Umbilical cord (tissue), 2 donors: Measurements from ENCODE around the gene ACACA. TPM values are rescaled to one million over a fixed set of nuclear protein-coding genes. Genes with fewer than 3 reads are reported as not detected.
A peak's percentile ranks its signal among the peaks of the same experiment; 100 is the strongest.
"Not testable (repeated sequence)": the region's sequence is repeated elsewhere in the genome, so short reads cannot be mapped to it uniquely, and the experiment has no call there.

Source experiments
- DNase-seq: peaks from one replicate; pipeline ENCODE4 v3.0.0-alpha.2; 2015; ENCODE audit warnings: low spot score
- total RNA-seq: library from RNA; depleted of rRNA; stranded (reverse); fragments of >200 nt; gene quantifications from one replicate; pipeline ENCODE4 v1.2.3, GENCODE V29; 2014; ENCODE audit warnings: low replicate concordance; ENCODE audit not compliant: insufficient read depth

ACACA gene
- total RNA-seq: 16.1 TPM

- DNase-seq: peak; percentile 87
These were observed at the start of gene ACACA, which contains the start of gene TADA2A for GRCh38 chr17:37406635-37407461. ACACA (minus strand) TSS chr17:37406836; CDS start chr17:37406299, 537 bp downstream. TADA2A (plus strand) TSS chr17:37406886; CDS start chr17:37411366, 4,480 bp downstream.

DNA sequence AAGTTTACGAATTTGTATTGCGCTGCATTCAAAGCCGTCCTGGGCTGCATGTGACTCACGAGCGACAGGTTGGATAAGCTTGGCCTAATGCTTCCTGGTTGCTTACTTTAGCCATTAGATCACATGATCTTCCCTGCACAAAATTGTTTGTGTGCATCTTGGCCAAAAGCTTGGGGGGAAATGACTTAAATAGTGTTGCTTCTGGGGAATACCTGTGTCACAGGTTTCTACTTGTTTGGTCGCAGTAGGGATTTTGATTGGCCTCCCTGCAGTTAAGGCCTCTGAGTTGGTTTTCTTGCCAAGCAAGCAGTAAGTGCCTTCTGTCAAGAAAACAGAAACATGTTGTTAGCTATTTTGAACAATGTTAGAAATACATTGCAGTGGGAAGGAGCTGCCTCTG, 43.5 kb upstream of the ACACA start:
- DNase-seq: peak; percentile 74

DNA sequence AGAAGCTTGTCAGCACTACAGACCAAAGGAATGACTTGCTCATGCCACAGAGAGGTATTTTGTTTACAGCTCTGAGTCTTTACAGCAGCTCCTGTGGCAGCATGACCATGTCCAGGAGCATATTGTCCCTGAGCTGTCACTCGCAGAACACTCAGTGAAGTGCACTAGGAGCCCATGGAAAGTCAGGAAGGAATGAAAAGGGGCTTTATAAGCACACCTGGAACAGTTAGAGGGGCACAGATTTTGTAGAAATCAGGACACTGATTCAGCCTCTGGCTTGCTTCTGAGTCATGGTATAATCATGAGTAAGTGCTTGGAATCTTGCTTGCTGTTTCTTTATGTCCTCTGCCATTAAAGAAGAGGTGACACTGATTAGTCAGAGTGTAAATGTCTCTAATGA, 41.0 kb upstream of the ACACA start:
- no peak for DNase-seq

- no peak for DNase-seq
These were observed 39.4 kb upstream of the ACACA start for GRCh38 chr17:37446027-37446426.

DNA sequence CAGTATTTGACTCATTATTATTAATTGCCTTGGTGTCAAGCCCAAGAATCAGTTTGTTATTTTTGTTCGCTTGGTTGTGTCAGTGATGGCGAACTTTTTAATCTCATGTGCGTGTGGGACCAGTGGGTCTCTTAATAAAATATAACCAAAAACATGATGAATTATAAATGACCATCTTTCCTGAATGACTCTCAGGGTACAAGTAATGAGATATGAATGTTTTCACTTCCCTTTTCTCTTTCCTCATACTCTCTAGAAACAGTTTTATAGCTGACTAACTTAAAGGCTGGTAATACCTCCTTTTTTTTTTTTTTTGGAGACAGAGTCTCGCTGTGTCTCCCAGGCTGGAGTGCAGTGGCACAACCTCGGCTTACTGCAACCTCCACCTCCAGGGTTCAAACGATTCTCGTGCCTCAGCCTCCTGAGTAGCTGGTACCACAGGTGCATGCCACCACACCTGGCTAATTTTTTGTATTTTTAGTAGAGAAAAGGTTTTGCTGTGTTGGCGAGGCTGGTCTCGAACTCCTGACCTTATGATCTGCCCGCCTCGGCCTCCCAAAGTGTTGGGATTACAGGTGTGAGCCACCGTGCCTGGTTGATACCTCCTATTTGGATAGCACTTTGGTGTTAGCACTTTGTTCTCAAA, 34.9 kb upstream of the ACACA start:
- DNase-seq: not testable (repeated sequence)

DNA sequence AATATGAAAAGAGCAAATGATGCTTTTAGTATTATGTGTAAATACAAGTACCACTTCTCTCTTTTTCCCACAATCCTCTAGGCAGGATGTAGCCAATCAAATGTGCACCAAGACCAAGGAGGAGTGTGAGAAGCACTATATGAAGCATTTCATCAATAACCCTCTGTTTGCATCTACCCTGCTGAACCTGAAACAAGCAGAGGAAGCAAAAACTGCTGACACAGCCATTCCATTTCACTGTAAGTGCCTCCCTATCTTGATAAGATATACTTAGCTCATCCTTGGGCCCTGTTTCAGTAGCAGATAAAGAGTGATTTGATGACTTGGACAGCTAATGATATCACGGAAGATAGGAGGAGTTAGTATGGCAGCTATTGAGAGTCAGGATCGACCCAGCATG, 33.8 kb upstream of the ACACA start:
- no peak for DNase-seq

DNA sequence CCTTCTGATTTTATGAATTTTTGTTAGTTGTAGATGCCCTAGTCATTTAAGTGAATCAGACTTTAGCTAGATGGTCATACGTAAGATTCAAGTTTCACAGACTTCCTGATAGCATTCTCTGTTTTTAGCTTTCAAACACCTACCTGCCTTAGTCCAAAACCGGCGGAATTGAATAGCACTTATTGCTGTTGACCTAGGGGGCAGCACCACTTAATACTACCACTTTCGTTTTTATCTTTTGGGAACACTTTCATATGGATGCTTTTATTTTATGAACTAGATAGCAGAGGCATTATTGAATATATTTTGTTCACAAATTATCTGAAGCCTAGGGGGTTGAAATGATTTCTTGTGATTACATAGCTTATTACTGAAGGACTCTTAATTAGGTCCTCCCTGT, 31.5 kb upstream of the ACACA start:
- DNase-seq: no peak

- DNase-seq: no peak
These were observed 26.0 kb upstream of the ACACA start for GRCh38 chr17:37432671-37433070.

DNA sequence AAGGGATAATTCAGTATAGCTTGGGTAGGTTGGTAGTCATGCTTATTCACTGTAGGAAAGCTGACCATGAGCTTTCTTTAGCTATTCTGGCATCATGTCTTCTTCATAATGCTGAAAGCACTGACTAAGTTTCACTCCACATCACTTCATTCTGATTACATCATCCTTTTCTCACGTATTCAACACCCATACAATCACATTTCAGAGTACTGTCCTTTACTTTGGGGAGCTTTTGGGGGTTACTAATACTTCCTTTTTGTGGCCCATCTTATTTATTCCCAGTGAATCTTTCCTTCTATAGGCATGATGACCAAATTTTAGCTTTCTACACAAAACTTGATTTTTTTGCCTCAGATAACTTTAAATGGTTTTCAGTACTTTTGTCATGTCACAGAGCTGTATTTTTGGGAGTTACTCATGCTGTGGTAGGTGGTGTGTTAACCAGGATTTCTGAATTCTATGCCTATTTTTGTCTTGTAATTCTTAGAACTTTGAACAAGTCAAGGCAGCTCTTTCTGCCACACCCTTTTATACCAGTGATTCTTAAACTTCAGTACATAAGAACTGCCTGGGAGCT, 23.5 kb upstream of the ACACA start:
- peak; percentile 14 for DNase-seq

DNA sequence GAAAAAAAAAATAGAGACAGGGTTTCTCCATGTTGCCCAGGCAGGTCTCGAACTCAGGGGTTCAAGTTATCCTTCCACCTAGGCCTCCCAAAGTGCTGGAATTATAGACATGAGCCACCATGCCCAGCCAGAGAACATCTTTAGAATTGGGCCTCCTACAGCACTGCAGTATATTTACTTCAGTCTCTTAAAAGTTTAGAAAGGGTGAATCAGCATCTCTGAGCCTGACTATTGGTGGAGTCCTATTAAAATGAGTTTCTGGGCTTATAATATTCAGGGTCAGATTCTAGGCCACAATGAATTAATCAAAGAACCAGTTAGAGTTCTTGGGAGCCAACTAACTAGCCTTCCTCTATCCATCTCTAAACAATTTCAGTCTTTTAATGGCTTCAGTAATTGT, 22.8 kb upstream of the ACACA start:
- no peak for DNase-seq

- no peak for DNase-seq
These were observed 22.4 kb upstream of the ACACA start for GRCh38 chr17:37429039-37429438.

- DNase-seq: no peak
These were observed 18.6 kb upstream of the ACACA start for GRCh38 chr17:37425268-37425667.

GRCh38 chr17:37422971-37423625, 16.5 kb upstream of the ACACA start:
- DNase-seq: no peak

DNA sequence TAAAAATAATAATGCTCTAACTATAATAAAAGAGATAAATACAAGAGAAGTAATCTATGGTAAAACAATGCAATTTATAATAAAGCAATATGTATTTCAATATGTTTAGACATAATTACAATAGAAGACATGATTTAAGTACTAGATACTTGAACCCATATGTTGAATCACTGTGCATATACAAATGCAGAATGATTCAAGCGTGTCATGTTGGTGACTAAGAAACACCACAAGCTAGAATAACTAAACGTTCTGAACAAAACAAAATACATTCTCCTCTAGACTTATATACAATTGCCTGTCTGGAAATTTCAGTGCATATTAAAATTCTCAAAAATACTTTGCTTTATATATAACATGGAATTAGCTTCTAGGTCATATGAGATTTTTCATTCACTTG, 11.2 kb upstream of the ACACA start:
- no peak for DNase-seq

GRCh38 chr17:37413875-37414519, 7.4 kb upstream of the ACACA start:
- DNase-seq: no peak

DNA sequence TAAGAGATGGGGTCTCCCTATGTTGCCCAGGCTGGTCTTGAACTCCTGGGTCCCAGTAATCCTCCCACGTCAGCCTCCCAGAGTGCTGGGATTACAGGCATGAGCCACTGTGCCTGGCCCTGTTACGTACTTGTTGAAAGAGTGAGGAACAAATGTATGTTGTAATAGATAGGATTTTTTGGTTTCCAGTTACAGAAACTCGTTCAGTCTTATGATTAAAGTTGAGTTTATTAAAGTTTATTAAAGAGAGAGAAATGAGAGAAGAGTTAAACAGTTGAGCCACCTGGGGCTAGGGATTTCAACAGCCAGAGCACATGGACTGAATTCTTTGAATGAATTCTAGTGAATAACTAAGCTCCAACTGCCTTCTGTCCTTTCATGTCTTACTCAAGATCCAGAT, 3.7 kb upstream of the ACACA start:
- no peak for DNase-seq

- not testable (repeated sequence) for DNase-seq
These were observed 1.5 kb upstream of the ACACA start for GRCh38 chr17:37408145-37408479.

DNA sequence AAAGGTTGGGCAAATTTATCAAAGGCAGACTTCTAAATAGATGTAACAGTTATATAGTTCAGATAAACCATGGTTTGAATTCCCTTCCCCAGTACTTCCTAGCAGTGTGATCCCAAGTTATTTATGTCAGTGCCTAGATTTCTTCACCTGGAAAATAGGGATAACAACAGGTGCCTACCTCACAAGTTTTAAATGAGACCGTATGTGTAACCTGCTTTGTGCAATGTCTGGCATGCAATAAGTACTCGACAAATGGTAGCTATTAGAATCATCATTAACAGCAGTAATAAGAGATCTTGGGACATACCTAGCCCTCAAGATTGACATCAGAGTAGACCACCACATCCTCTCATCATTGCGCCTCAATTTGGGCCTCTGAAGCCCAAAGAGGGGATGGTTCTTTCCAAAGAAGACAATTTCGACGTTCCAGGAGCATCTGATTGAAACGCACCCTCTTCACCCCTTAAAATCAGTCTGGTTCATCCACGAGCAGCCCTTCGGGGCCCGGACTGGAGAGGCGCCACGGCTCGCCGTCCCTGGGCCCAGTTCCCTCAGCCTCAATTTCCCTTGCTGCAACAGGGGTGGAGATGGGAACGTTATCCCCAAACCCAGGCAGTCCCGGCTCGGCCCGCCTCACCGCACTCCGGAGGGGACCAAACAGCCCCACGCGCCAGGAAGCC, 541 bp downstream of the ACACA start:
- DNase-seq: no peak

DNA sequence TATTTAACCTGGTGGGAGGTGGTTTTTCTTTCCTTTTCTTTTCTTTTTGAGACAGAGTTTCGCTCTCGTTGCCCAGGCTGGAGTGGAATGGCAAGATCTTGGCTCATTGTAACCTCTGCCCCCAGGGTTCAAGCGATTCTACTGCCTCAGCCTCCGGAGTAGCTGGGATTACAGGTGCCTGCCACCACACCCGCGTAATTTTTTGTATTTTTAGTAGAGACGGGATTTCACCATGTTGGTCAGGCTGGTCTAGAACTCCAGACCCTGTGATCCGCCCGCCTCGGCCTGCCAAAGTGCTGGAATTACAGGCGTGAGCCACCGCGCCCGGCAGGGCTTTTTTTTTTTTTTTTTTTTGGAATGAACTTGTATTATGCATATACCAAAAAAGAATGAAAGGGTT, 1.1 kb downstream of the ACACA start:
- DNase-seq: not testable (repeated sequence)

DNA sequence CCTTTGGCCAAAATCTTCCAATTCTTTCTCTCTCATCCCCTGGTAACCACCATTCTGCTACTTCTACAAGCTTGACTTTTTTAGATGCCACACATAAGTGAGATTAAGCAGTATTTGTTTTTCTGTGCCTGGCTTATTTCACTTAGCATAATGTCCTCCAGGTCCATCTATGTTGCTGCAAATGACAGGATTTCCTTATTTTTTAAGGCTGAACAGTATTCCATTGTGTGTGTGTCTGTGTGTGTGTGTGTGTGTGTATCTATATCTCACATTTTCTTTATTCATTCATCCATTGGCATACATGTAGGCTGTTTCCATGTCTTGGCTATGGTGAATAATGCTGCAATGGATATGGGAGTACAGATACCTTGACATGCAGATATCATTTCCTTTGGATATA, 6.1 kb downstream of the ACACA start:
- no peak for DNase-seq

- no peak for DNase-seq
These were observed 7.3 kb downstream of the ACACA start for GRCh38 chr17:37399265-37399803.
